Neuron (in vitro differentiated cells): Measurements from ENCODE around the gene STIM1.

Experiments used
- H2AFZ ChIP-seq: one replicate; pipeline ENCODE4 v1.6.1; 2013; ENCODE audit warnings: low read depth, mild to moderate bottlenecking, inconsistent platforms, low read length, moderate library complexity
- H3K27me3 ChIP-seq: one replicate; pipeline ENCODE4 v1.6.1; 2013; ENCODE audit warnings: low read length; ENCODE audit not compliant: insufficient read depth
- H3K36me3 ChIP-seq: one replicate; pipeline ENCODE4 v1.6.1; 2013; ENCODE audit warnings: low read length; ENCODE audit not compliant: insufficient read depth
- H3K4me1 ChIP-seq: one replicate; pipeline ENCODE4 v1.6.1; 2013; ENCODE audit warnings: low read length; ENCODE audit not compliant: insufficient read depth
- H3K4me3 ChIP-seq: 2 replicates; pipeline ENCODE4 v1.5.1; 2013; ENCODE audit warnings: mild to moderate bottlenecking, low read length, moderate library complexity
- H3K9me3 ChIP-seq: one replicate; pipeline ENCODE4 v1.6.1; 2013; ENCODE audit warnings: low read length

Gene STIM1

DNA sequence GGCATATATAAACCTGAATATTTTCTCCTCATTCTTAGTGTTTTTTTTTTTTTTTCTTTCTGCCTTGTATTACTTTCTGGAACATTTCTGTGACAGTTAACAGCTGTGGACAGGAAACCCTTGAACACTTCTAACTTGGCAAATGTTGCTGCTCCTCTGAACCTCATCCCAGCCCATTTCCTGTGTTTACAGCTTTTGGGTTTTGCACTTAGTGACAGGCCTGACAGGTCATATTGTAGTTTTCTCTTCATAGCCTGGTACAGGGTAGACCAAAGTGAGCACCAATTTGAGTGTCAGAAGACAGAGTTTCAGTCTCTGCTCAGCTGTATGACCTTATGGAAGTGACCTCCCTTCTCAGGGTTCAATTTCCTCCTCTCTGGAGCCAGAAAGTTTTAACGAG, 91.6 kb downstream of the STIM1 start:
- Histone ChIP-seq H3K9me3 (no peaks in the 10 kb centered on the region), H3K4me1 (peaks cover 15% of the 10 kb centered on the region), H3K4me3 (no peak overlapping the region), H3K36me3 (no peaks in the 10 kb centered on the region), H3K27me3 (no peaks in the 10 kb centered on the region), H2AFZ (no peak overlapping the region)

- Histone ChIP-seq H3K4me3 (no peak overlapping the region), H3K9me3 (no peaks in the 10 kb centered on the region), H2AFZ (no peak overlapping the region), H3K27me3 (no peaks in the 10 kb centered on the region), H3K36me3 (no peaks in the 10 kb centered on the region), H3K4me1 (peaks cover 15% of the 10 kb centered on the region)
Measured at GRCh38 chr11:3949125-3949524, 93.7 kb downstream of the STIM1 start.

GRCh38 chr11:3950996-3951660, 95.7 kb downstream of the STIM1 start:
- Histone ChIP-seq H3K4me1 (peaks cover 15% of the 10 kb centered on the region), H3K9me3 (no peaks in the 10 kb centered on the region), H2AFZ (no peak overlapping the region), H3K4me3 (no peak overlapping the region), H3K36me3 (no peaks in the 10 kb centered on the region), H3K27me3 (no peaks in the 10 kb centered on the region)

- Histone ChIP-seq H3K27me3 (no peaks in the 10 kb centered on the region), H2AFZ (no peak overlapping the region), H3K36me3 (no peaks in the 10 kb centered on the region), H3K9me3 (no peaks in the 10 kb centered on the region), H3K4me1 (peaks cover 15% of the 10 kb centered on the region), H3K4me3 (no peak overlapping the region)
Measured at GRCh38 chr11:3952715-3953114, 97.3 kb downstream of the STIM1 start.

- no peaks in the 10 kb centered on the region for H3K36me3 ChIP-seq
- no peaks in the 10 kb centered on the region for H3K9me3 ChIP-seq
- no peak overlapping the region for H2AFZ ChIP-seq
- no peak overlapping the region for H3K4me3 ChIP-seq
- H3K27me3 ChIP-seq = no peaks in the 10 kb centered on the region
- peaks cover 15% of the 10 kb centered on the region for H3K4me1 ChIP-seq
Measured at GRCh38 chr11:3953327-3953726, 97.9 kb downstream of the STIM1 start.

- Histone ChIP-seq H2AFZ (no peak overlapping the region), H3K4me3 (no peak overlapping the region), H3K27me3 (no peaks in the 10 kb centered on the region), H3K4me1 (peaks cover 15% of the 10 kb centered on the region), H3K9me3 (no peaks in the 10 kb centered on the region), H3K36me3 (no peaks in the 10 kb centered on the region)
Measured at GRCh38 chr11:3954448-3955298, 99.2 kb downstream of the STIM1 start.

- H3K9me3 ChIP-seq = no peaks in the 10 kb centered on the region
- H3K4me3 ChIP-seq = no peak overlapping the region
Measured at GRCh38 chr11:3955299-3955665, 99.8 kb downstream of the STIM1 start.

DNA sequence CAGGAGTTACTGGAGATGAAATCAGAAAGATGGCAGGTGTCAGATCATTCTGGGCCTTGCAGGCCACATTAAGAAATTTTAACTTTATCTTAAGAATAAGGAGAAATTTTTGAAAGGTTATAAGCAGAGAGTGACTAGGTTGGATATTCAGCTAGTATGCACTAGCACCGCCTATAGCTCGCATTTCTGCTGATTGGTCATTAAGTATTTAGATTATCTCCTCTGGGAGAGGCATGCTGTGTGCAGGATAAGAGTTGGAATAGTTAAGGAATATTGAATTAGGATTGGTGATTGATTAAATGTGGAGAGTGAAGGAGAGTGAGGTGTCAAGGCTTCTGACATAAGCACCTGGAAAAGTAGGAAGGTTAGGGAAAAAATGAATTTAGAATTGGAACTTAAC, 100.6 kb downstream of the STIM1 start:
- no peak overlapping the region for H3K4me3 ChIP-seq
- H3K27me3 ChIP-seq = no peaks in the 10 kb centered on the region
- no peaks in the 10 kb centered on the region for H3K9me3 ChIP-seq
- no peaks in the 10 kb centered on the region for H3K36me3 ChIP-seq
- no peak overlapping the region for H2AFZ ChIP-seq
- H3K4me1 ChIP-seq = peaks cover 7% of the 10 kb centered on the region

More at GRCh38 chr11:3955299-3955665, 99.8 kb downstream of the STIM1 start:
- H3K36me3 ChIP-seq = no peaks in the 10 kb centered on the region
- H2AFZ ChIP-seq = no peak overlapping the region
- peaks cover 14% of the 10 kb centered on the region for H3K4me1 ChIP-seq
- H3K27me3 ChIP-seq = no peaks in the 10 kb centered on the region

DNA sequence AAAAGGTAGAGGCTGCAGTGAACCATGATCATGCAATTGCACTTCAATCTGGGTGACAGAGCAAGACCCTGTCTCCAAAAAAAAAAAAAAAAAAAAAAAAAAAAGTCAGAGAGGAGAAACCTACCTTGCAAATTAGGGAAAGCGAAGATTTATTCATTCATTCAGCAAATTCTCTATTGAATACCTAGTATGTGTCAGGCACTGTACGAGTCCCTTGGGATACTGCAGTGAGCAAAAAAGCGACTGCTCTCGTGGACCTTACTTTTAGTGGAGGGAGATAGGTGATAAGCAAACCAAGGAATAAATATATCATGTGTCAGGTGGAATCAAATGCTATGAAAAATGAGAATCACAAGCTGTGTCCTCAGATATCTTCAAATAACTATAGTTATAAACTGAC, 101.3 kb downstream of the STIM1 start:
- Histone ChIP-seq H3K4me1 (no peaks in the 10 kb centered on the region), H3K36me3 (no peaks in the 10 kb centered on the region), H3K9me3 (no peaks in the 10 kb centered on the region), H3K27me3 (no peaks in the 10 kb centered on the region), H3K4me3 (no peak overlapping the region), H2AFZ (no peak overlapping the region)

DNA sequence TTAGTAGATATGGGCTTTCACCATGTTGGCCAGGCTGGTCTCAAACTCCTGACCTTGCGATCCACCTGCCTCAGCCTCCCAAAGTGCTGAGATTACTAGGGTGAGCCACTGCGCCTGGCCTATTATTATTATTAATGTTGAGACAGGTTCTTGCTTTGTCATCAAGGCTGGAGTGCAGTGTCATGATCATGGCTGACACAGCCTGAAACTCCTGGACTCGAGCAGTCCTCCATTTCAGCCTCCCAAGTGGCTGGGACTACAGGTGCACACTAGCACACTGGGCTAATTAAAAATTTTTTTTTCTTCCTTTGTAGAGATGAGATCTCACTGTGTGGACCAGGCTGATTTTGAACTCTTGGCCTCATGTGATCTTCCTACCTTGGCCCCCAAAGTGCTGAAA, 102.0 kb downstream of the STIM1 start:
- Histone ChIP-seq H3K4me3 (no peak overlapping the region), H3K27me3 (no peaks in the 10 kb centered on the region), H2AFZ (no peak overlapping the region), H3K36me3 (no peaks in the 10 kb centered on the region), H3K9me3 (no peaks in the 10 kb centered on the region), H3K4me1 (no peaks in the 10 kb centered on the region)

GRCh38 chr11:3958281-3958680, 102.8 kb downstream of the STIM1 start:
- H3K27me3 ChIP-seq = no peaks in the 10 kb centered on the region
- H3K4me1 ChIP-seq = no peaks in the 10 kb centered on the region
- H3K4me3 ChIP-seq = no peak overlapping the region
- no peak overlapping the region for H2AFZ ChIP-seq
- H3K9me3 ChIP-seq = no peaks in the 10 kb centered on the region
- H3K36me3 ChIP-seq = no peaks in the 10 kb centered on the region

GRCh38 chr11:3959015-3959902, 103.8 kb downstream of the STIM1 start:
- Histone ChIP-seq H3K9me3 (no peaks in the 10 kb centered on the region), H3K4me3 (no peak overlapping the region), H3K36me3 (no peaks in the 10 kb centered on the region), H2AFZ (no peak overlapping the region), H3K4me1 (no peaks in the 10 kb centered on the region), H3K27me3 (no peaks in the 10 kb centered on the region)

GRCh38 chr11:3959903-3960265, 104.4 kb downstream of the STIM1 start:
- H3K4me3 ChIP-seq = no peak overlapping the region
- H3K27me3 ChIP-seq = no peaks in the 10 kb centered on the region
- H3K9me3 ChIP-seq = no peaks in the 10 kb centered on the region
- no peaks in the 10 kb centered on the region for H3K4me1 ChIP-seq
- H2AFZ ChIP-seq = no peak overlapping the region
- H3K36me3 ChIP-seq = no peaks in the 10 kb centered on the region
